ENCODE data around the gene NRIP1. TPM values are rescaled to one million over a fixed set of nuclear protein-coding genes. Genes with fewer than 3 reads are reported as not detected.

Gene NRIP1
- total and polyA plus RNA-seq, 10 of the 15 experiments (the other 5 are each of a cell fraction or from before 2014, with no cell fraction given), result 2.9 to 26.1 (median 9.3) TPM

DNA sequence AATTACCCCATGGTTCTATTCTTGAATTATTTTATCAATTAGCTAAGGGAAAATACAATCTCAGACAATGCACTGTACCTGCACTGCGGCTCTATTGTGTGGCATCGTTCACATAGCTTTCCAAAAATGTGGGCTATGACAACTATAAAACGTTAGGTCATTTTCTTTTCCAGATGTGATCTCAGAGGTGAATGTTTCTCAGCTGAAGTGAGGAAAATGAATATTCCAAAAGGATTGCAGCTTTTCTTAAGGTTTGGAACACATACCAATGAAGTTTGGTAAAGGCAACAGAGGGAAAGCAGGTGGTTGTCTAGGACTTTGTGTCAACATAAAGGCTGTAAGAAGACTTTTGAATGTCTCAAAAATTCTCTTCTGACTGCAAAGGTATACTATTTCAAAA, 105.5 kb downstream of the NRIP1 start:
- ChIA-PET RAD21 (ENCODE audit: unreplicated experiment) (no interaction called here), POLR2A (no interaction called here), SMC1A (ENCODE audit: uncharacterized antibody, unreplicated experiment) (interaction anchor here (0.6 kb wide), 1 partner anchor 256 kb away, joined by 3 read pairs; no protein-coding TSS in a partner anchor), CTCF (interaction anchor here (1.3 kb wide), 2 partner anchors 8 to 19 kb away, joined by 3 read pairs; no protein-coding TSS in a partner anchor)
- Histone ChIP-seq H2AFZ (ENCODE audit: control insufficient read depth, low read depth, low read length) (no peak overlapping the region), H3K36me3 (ENCODE audit: control insufficient read depth in 2 of 2, insufficient read depth in 2 of 2, low read length in 1 of 2) (no peaks in the 10 kb centered on the region), H3K4me3 (no peak overlapping the region), H4K20me1 (ENCODE audit: control insufficient read depth, insufficient read depth) (no peaks in the 10 kb centered on the region), H3K27ac (ENCODE audit: control insufficient read depth, insufficient read depth) (no peak overlapping the region), H3K4me2 (ENCODE audit: control insufficient read depth, insufficient read depth) (no peak overlapping the region), H3K9ac (ENCODE audit: control insufficient read depth, insufficient read depth, low read length) (no peak overlapping the region), H3K79me2 (ENCODE audit: control insufficient read depth, insufficient read depth, low read length) (no peaks in the 10 kb centered on the region), H3K4me1 (ENCODE audit: control insufficient read depth, insufficient read depth, low read length) (no peaks in the 10 kb centered on the region), H3K9me3 (replicated peaks; ENCODE audit: control insufficient read depth, insufficient read depth, low read length) (no peaks in the 10 kb centered on the region), H3K27me3 (replicated peaks in 1 of 2; ENCODE audit: control insufficient read depth in 2 of 2, insufficient read depth in 2 of 2, low read length in 1 of 2) (no peaks in the 10 kb centered on the region)
- no TSS peak for BruUV-seq (replicated peaks)
- no peak for DNase-seq (ENCODE audit: low read depth, low spot score)
- in situ Hi-C loops (cut with MboI), result no loop called here
- no peak for ATAC-seq
- no peak for FAIRE-seq
- TF ChIP-seq BHLHE40 (IDR thresholded peaks at IDR 0.05; ENCODE audit: borderline replicate concordance in 1 of 2, low read depth in 2 of 2, low read length in 1 of 2) (no peak), SREBF2 (IDR thresholded peaks at IDR 0.05; ENCODE audit: low read length) (no peak), ZNF207 (IDR thresholded peaks at IDR 0.05; ENCODE audit: borderline replicate concordance) (no peak), BMI1 (IDR thresholded peaks at IDR 0.05; ENCODE audit: borderline replicate concordance) (no peak), TCF12 (IDR thresholded peaks at IDR 0.05; ENCODE audit: low read depth, low read length) (no peak)
- TF ChIP-seq, protein P1, sequence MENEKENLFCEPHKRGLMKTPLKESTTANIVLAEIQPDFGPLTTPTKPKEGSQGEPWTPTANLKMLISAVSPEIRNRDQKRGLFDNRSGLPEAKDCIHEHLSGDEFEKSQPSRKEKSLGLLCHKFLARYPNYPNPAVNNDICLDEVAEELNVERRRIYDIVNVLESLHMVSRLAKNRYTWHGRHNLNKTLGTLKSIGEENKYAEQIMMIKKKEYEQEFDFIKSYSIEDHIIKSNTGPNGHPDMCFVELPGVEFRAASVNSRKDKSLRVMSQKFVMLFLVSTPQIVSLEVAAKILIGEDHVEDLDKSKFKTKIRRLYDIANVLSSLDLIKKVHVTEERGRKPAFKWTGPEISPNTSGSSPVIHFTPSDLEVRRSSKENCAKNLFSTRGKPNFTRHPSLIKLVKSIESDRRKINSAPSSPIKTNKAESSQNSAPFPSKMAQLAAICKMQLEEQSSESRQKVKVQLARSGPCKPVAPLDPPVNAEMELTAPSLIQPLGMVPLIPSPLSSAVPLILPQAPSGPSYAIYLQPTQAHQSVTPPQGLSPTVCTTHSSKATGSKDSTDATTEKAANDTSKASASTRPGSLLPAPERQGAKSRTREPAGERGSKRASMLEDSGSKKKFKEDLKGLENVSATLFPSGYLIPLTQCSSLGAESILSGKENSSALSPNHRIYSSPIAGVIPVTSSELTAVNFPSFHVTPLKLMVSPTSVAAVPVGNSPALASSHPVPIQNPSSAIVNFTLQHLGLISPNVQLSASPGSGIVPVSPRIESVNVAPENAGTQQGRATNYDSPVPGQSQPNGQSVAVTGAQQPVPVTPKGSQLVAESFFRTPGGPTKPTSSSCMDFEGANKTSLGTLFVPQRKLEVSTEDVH (IDR thresholded peaks at IDR 0.05; ENCODE audit: low read depth, partially characterized antibody), result no peak
- TF ChIP-seq, protein P2, sequence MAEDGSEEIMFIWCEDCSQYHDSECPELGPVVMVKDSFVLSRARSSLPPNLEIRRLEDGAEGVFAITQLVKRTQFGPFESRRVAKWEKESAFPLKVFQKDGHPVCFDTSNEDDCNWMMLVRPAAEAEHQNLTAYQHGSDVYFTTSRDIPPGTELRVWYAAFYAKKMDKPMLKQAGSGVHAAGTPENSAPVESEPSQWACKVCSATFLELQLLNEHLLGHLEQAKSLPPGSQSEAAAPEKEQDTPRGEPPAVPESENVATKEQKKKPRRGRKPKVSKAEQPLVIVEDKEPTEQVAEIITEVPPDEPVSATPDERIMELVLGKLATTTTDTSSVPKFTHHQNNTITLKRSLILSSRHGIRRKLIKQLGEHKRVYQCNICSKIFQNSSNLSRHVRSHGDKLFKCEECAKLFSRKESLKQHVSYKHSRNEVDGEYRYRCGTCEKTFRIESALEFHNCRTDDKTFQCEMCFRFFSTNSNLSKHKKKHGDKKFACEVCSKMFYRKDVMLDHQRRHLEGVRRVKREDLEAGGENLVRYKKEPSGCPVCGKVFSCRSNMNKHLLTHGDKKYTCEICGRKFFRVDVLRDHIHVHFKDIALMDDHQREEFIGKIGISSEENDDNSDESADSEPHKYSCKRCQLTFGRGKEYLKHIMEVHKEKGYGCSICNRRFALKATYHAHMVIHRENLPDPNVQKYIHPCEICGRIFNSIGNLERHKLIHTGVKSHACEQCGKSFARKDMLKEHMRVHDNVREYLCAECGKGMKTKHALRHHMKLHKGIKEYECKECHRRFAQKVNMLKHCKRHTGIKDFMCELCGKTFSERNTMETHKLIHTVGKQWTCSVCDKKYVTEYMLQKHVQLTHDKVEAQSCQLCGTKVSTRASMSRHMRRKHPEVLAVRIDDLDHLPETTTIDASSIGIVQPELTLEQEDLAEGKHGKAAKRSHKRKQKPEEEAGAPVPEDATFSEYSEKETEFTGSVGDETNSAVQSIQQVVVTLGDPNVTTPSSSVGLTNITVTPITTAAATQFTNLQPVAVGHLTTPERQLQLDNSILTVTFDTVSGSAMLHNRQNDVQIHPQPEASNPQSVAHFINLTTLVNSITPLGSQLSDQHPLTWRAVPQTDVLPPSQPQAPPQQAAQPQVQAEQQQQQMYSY (CRISPR knock-in tag; IDR thresholded peaks at IDR 0.05), result no peak
- 12% methylated on average over 3 of the region's 3 CpGs for WGBS (ENCODE audit: insufficient coverage, insufficient replicate concordance, low lambda C conversion rate, missing lambda C conversion rate)
- intact Hi-C loops (cut with micrococcal nuclease; ENCODE audit: unreplicated experiment), result no loop called here

All from GM12878 (cell line).